Aorta (tissue), 5 donors: ENCODE data around the gene GLE1. TPM values are rescaled to one million over a fixed set of nuclear protein-coding genes. Genes with fewer than 3 reads are reported as not detected.
"Not testable (repeated sequence)": the region's sequence is repeated elsewhere in the genome, so short reads cannot be mapped to it uniquely, and the experiment has no call there.

Experiments used
- ATAC-seq: fragments of 200-7000 bp; cut with Tn5 transposase; one replicate; pipeline ENCODE4 v1.9.1; 2022; ENCODE audit warnings: moderate library complexity; ENCODE audit not compliant: low FRiP score
- DNase-seq, 2 donors: peaks; one replicate each; pipeline ENCODE4 v3.0.0-alpha.2; 2020
- H3K27ac ChIP-seq, 2 donors: one replicate each; pipeline ENCODE4 v1.5.1; 2013; ENCODE audit warnings: low read length in 2 of 2, mild to moderate bottlenecking in 2 of 2, moderate library complexity in 2 of 2, control low read depth in 1 of 2, inconsistent platforms in 1 of 2, low read depth in 1 of 2
- H3K27me3 ChIP-seq, 2 donors: one replicate each; pipeline ENCODE4 v1.6.1; 2013; ENCODE audit warnings: control low read depth in 1 of 2, low read length in 1 of 2, mild to moderate bottlenecking in 1 of 2, moderate library complexity in 1 of 2; ENCODE audit not compliant: insufficient read depth in 2 of 2, control insufficient read depth in 1 of 2
- H3K36me3 ChIP-seq, 2 donors: one replicate each; pipeline ENCODE4 v1.6.1; 2013; ENCODE audit warnings: control low read depth in 1 of 2, low read length in 1 of 2, mild to moderate bottlenecking in 1 of 2; ENCODE audit not compliant: insufficient read depth in 2 of 2, control insufficient read depth in 1 of 2
- H3K4me1 ChIP-seq, 2 donors: one replicate each; pipeline ENCODE4 v1.6.1; 2013; ENCODE audit warnings: low read length in 2 of 2, control low read depth in 1 of 2, mild to moderate bottlenecking in 1 of 2, moderate library complexity in 1 of 2; ENCODE audit not compliant: insufficient read depth in 2 of 2, control insufficient read depth in 1 of 2
- H3K4me3 ChIP-seq, 2 donors: one replicate each; pipeline ENCODE4 v1.5.1; 2013; ENCODE audit warnings: low read length in 2 of 2, control low read depth in 1 of 2, mild to moderate bottlenecking in 1 of 2
- H3K9me3 ChIP-seq: one replicate; pipeline ENCODE4 v1.6.1; 2013; ENCODE audit warnings: mild to moderate bottlenecking, low read length; ENCODE audit not compliant: control insufficient read depth
- WGBS, 2 donors: extraction: QIAGEN DNeasy Blood & Tissue Kit; methylation state at CpG; one replicate each; pipeline ENCODE4 v1.1.7; 2013; 5-methylcytosine and 5-hydroxymethylcytosine counted together
- intact Hi-C, 2 donors: fragments of 100-400 bp; cut with DNase I; formaldehyde crosslinking; loops; one replicate each; pipeline versions ENCODE4 v1.14.2 to v1.15.0; 2022
- polyA plus RNA-seq, 2 donors: library from polyadenylated mRNA; stranded (reverse); fragments of 200-250 nt; gene quantifications; one replicate each; pipeline ENCODE4 v1.2.3, GENCODE V29; 2013
- total RNA-seq, 2 donors: library from RNA; stranded (reverse); fragmentation: NEBNext Ultra II Directional; extraction: Animal tissue kit (Norgen Biotek cat#: 25700); gene quantifications; one replicate each; pipeline ENCODE4 v1.2.1, GENCODE V29; 2021
- donor health status: healthy with polysubstance abuse.
- donor health status: Bipolar disorder and iron deficiency.
- donor health status: DM: no; HTN: no; CAD: no.
- donor health status: DM: no; HTN: no; CAD: no.
- donor health status: DM: yes; HTN: yes; CAD: no.

GLE1 gene
- total and polyA plus RNA-seq, 4 donors = 6.9 to 17.3 (median 12.9) TPM

DNA sequence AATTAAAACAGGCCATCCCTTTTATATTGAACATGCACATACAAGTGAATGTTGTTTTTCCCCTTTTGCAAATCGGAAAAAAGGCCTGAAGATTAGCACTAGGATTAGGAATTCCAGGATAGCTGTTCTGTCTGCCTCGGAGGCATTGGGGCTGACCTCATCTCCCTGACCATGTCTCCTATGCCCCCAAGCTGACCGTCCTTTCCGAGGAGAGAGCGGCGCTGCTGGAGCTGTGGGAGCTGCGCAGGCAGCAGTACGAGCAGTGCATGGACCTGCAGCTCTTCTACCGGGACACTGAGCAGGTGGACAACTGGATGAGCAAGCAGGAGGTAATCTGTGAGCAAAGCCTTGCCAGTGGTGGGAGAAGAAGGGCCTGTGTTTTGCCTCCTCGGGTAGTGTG, 76.2 kb downstream of the GLE1 start:
- DNase-seq (no peak), ATAC-seq (no peak)
- Histone ChIP-seq H3K36me3 (peaks cover 32 to 37% of the 10 kb centered on the region in 2 donors), H3K4me3 (no peak overlapping the region), H3K27ac (no peak overlapping the region), H3K4me1 (no peaks in the 10 kb centered on the region), H3K9me3 (no peaks in the 10 kb centered on the region), H3K27me3 (no peaks in the 10 kb centered on the region)
- WGBS, 2 donors = 89 to 90% methylated on average over 10 of the region's 10 CpGs
- intact Hi-C loops = no loop called here

DNA sequence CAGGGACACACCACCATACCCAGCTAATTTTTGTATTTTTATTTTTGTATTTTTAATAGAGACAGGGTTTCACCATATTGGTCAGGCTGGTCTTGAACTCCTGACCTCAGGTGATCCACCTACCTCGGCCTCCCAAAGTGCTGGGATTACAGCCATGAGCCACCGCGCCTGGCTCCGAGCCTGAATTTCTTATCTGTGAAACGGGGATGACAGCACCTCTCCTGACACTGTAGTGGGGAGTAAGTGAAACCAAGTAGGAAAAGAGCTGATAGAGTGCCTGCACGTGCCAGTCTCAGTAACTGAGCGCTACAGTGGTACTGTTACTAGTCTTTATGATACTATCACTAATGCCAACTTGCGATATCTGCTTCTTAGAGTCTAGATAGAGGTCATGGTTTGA, 80.6 kb downstream of the GLE1 start:
- H3K36me3 ChIP-seq = peaks cover 20 to 29% of the 10 kb centered on the region in 2 donors
- ATAC-seq, H3K27me3 ChIP-seq, H3K4me1 ChIP-seq, H3K9me3 ChIP-seq, H3K4me3 ChIP-seq, intact Hi-C loops, DNase-seq, H3K27ac ChIP-seq: not testable (repeated sequence)
- 76 to 78% methylated on average over 8 of the region's 8 CpGs for WGBS, 2 donors

DNA sequence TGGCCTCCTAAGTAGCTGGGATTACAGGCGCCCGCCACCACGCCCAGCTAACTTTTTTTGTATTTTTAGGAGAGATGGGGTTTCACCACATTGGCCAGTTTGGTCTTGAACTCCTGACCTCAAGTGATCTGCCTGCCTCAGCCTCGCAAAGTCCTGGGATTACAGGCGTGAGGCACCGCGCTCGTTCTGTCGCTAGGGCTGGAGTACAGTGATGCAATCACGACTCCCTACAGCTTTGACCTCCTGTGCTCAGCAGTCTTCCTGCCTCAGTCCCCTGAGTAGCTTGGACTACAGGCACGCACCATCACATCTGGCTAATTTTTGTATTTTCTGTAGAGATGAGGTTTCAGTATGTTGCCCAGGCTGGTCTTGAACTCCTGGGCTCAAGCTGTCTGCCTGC, 82.4 kb downstream of the GLE1 start:
- WGBS, 2 donors = 83 to 89% methylated on average over 11 of the region's 11 CpGs
- H3K9me3 ChIP-seq, ATAC-seq, H3K27me3 ChIP-seq, DNase-seq, H3K4me3 ChIP-seq, intact Hi-C loops, H3K27ac ChIP-seq, H3K4me1 ChIP-seq: not testable (repeated sequence)
- peaks cover 18 to 31% of the 10 kb centered on the region in 2 donors for H3K36me3 ChIP-seq

DNA sequence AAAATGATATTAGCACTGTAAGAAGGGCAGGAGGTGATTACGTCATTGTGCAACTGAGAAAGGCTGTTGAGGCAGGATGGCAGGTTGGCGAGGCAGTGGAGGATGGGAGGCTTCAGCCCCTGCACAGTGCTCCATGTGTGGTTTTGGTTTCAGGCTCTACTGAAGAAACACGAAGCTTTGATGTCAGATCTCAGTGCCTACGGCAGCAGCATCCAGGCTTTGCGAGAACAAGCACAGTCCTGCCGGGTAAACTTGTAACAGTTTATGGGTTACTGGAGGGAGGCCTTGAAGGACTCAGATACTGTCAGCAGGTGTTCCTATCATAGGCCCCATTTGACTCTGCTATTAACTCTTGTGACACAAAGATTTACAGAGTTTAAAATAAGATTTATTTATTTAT, 82.9 kb downstream of the GLE1 start:
- H3K4me3 ChIP-seq = no peak overlapping the region
- intact Hi-C loops = no loop called here
- H3K27ac ChIP-seq = no peak overlapping the region
- H3K36me3 ChIP-seq = peaks cover 14 to 28% of the 10 kb centered on the region in 2 donors
- H3K9me3 ChIP-seq = no peaks in the 10 kb centered on the region
- no peaks in the 10 kb centered on the region for H3K27me3 ChIP-seq
- DNase-seq = no peak
- no peaks in the 10 kb centered on the region for H3K4me1 ChIP-seq
- WGBS, 2 donors = 72 to 78% methylated on average over 6 of the region's 6 CpGs
- ATAC-seq = no peak

DNA sequence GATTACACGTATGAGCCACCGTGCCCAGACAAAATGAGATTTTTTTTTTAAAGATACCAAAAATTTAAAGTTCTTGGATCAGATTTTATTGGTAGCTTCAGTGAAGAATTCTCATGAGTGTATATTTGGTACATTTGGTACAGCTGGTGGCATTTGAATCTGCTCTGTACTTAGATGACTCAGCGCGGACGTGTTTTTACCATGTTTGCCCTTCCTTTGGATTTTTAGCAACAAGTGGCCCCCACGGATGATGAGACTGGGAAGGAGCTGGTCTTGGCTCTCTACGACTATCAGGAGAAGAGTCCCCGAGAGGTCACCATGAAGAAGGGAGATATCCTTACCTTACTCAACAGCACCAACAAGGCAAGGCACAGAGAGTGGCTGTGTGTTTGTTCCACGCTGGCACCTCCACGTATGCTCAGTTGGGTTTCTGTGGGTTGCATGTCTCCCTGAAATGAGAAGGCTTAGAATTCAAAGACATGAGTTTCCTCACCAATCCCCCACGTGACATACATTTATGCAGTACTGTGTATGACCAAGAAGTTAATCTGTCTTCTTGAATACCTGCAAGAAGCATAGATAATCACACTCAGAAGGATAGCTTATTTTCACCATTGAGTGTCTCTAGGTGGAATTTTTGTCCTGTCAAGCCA, 84.2 kb downstream of the GLE1 start:
- DNase-seq = no peak
- ATAC-seq = no peak
- intact Hi-C loops = no loop called here
- Histone ChIP-seq H3K4me1 (no peaks in the 10 kb centered on the region), H3K27ac (no peak overlapping the region), H3K36me3 (peaks cover 15 to 26% of the 10 kb centered on the region in 2 donors), H3K27me3 (no peaks in the 10 kb centered on the region), H3K9me3 (no peaks in the 10 kb centered on the region), H3K4me3 (no peak overlapping the region)
- WGBS, 2 donors = 83 to 87% methylated on average over 11 of the region's 11 CpGs

Other genes starting within 250 kb of the GLE1 start
- 100 to 1,000 TPM; 163 to 172 TPM for gene GOLGA2, start 228.7 kb upstream of the GLE1 start, total RNA-seq
- 100 to 1,000 TPM in 1 of 2 donors, 10 to 100 TPM in 1; 84.9 to 118 TPM for gene GOLGA2, start 228.7 kb upstream of the GLE1 start, polyA plus RNA-seq
- gene SWI5, start 228.4 kb upstream of the GLE1 start, total RNA-seq = 10 to 100 TPM; 12.2 to 22.1 TPM
- 10 to 100 TPM; 22.7 to 30.8 TPM for gene SWI5, start 228.4 kb upstream of the GLE1 start, polyA plus RNA-seq
- 10 to 100 TPM; 11.8 to 14.3 TPM for gene TRUB2, start 182.3 kb upstream of the GLE1 start, total RNA-seq
- 10 to 100 TPM in 1 of 2 donors, 1 to 10 TPM in 1; 9.8 to 11.1 TPM for gene TRUB2, start 182.3 kb upstream of the GLE1 start, polyA plus RNA-seq
- gene COQ4, start 181.9 kb upstream of the GLE1 start, total RNA-seq = 10 to 100 TPM; 14.7 to 28.4 TPM
- gene COQ4, start 181.9 kb upstream of the GLE1 start, polyA plus RNA-seq = 10 to 100 TPM; 22.2 to 53.8 TPM
- 10 to 100 TPM; 13.3 to 15.3 TPM for gene SLC27A4, start 164.2 kb upstream of the GLE1 start, total RNA-seq
- 10 to 100 TPM in 1 of 2 donors, 1 to 10 TPM in 1; 9.4 to 25.8 TPM for gene SLC27A4, start 164.2 kb upstream of the GLE1 start, polyA plus RNA-seq
- gene URM1, start 133.3 kb upstream of the GLE1 start, total RNA-seq = 10 to 100 TPM; 34.0 to 37.8 TPM
- gene URM1, start 133.3 kb upstream of the GLE1 start, polyA plus RNA-seq = 10 to 100 TPM; 24.7 to 45.5 TPM
- 100 to 1,000 TPM in 1 of 2 donors, 10 to 100 TPM in 1; 46.0 to 126 TPM for gene CERCAM, start 83.9 kb upstream of the GLE1 start, total RNA-seq
- 10 to 100 TPM; 24.7 to 65.4 TPM for gene CERCAM, start 83.9 kb upstream of the GLE1 start, polyA plus RNA-seq
- 10 to 100 TPM; 25.1 to 28.9 TPM for gene ODF2, start 48.7 kb upstream of the GLE1 start, total RNA-seq
- gene ODF2, start 48.7 kb upstream of the GLE1 start, polyA plus RNA-seq = 10 to 100 TPM in 1 of 2 donors, 1 to 10 TPM in 1; 2.9 to 23.6 TPM
- 100 to 1,000 TPM; 384 to 504 TPM for gene SPTAN1, start 47.9 kb downstream of the GLE1 start, total RNA-seq
- 100 to 1,000 TPM in 1 of 2 donors, 10 to 100 TPM in 1; 94.4 to 237 TPM for gene SPTAN1, start 47.9 kb downstream of the GLE1 start, polyA plus RNA-seq
- 10 to 100 TPM in 1 of 2 donors, 1 to 10 TPM in 1; 9.0 to 15.3 TPM for gene DYNC2I2, start 152.1 kb downstream of the GLE1 start, total RNA-seq
- 10 to 100 TPM; 20.2 to 55.3 TPM for gene DYNC2I2, start 152.1 kb downstream of the GLE1 start, polyA plus RNA-seq
- 100 to 1,000 TPM; 190 to 195 TPM for gene SET, start 184.5 kb downstream of the GLE1 start, total RNA-seq
- 100 to 1,000 TPM in 1 of 2 donors, 10 to 100 TPM in 1; 98.5 to 167 TPM for gene SET, start 184.5 kb downstream of the GLE1 start, polyA plus RNA-seq
- gene PKN3, start 197.8 kb downstream of the GLE1 start, total RNA-seq = 10 to 100 TPM in 1 of 2 donors, 1 to 10 TPM in 1; 7.1 to 11.1 TPM
- 1 to 10 TPM; 1.3 to 2.5 TPM for gene PKN3, start 197.8 kb downstream of the GLE1 start, polyA plus RNA-seq
- gene ZDHHC12, start 219.4 kb downstream of the GLE1 start, total RNA-seq = 10 to 100 TPM; 11.2 to 13.1 TPM
- 10 to 100 TPM; 21.3 to 30.9 TPM for gene ZDHHC12, start 219.4 kb downstream of the GLE1 start, polyA plus RNA-seq